ENCODE measurements around the gene LRP5.
A peak's percentile ranks its signal among the peaks of the same experiment; 100 is the strongest.

Gene LRP5

GRCh38 chr11:68436162-68436888 is 123.9 kb downstream of the LRP5 start:
- TF ChIP-seq CTCF (IDR thresholded peaks at IDR 0.05; ENCODE audit: insufficient read depth, low read depth, low read length, missing control alignments): no peak
- no peak overlapping the region for H3K4me3 ChIP-seq (ENCODE audit: low read length)
- no peak for DNase-seq (ENCODE audit: low read depth)

- no peak for TF ChIP-seq CTCF (IDR thresholded peaks at IDR 0.05; ENCODE audit: insufficient read depth, low read depth, low read length, missing control alignments)
- DNase-seq (ENCODE audit: low read depth): peak; percentile 72
- no peak overlapping the region for H3K4me3 ChIP-seq (ENCODE audit: low read length)
These were observed 124.9 kb downstream of the LRP5 start for GRCh38 chr11:68436985-68437926.

- no peak for DNase-seq (ENCODE audit: low read depth)
- H3K4me3 ChIP-seq (ENCODE audit: low read length): no peak overlapping the region
- TF ChIP-seq CTCF (IDR thresholded peaks at IDR 0.05; ENCODE audit: insufficient read depth, low read depth, low read length, missing control alignments): no peak
These were observed 125.7 kb downstream of the LRP5 start for GRCh38 chr11:68437927-68438657.

GRCh38 chr11:68438658-68439259 is 126.4 kb downstream of the LRP5 start:
- no peak for TF ChIP-seq CTCF (IDR thresholded peaks at IDR 0.05; ENCODE audit: insufficient read depth, low read depth, low read length, missing control alignments)
- H3K4me3 ChIP-seq (ENCODE audit: low read length): no peak overlapping the region
- no peak for DNase-seq (ENCODE audit: low read depth)

- TF ChIP-seq CTCF (IDR thresholded peaks at IDR 0.05; ENCODE audit: insufficient read depth, low read depth, low read length, missing control alignments): no peak
- no peak for DNase-seq (ENCODE audit: low read depth)
- H3K4me3 ChIP-seq (ENCODE audit: low read length): no peak overlapping the region
These were observed 127.1 kb downstream of the LRP5 start for GRCh38 chr11:68439355-68440065.

- DNase-seq (ENCODE audit: low read depth): no peak
- TF ChIP-seq CTCF (IDR thresholded peaks at IDR 0.05; ENCODE audit: insufficient read depth, low read depth, low read length, missing control alignments): no peak
- H3K4me3 ChIP-seq (ENCODE audit: low read length): no peak overlapping the region
These were observed 127.8 kb downstream of the LRP5 start for GRCh38 chr11:68440224-68440623.

Measured in epithelial cell of esophagus (primary cell).